HEK293T (cell line): ENCODE measurements around the gene SLK.
A peak's percentile ranks its signal among the peaks of the same experiment; 100 is the strongest.

ENCODE experiments used
- CTCF ChIA-PET: fragments of 350-600 bp; formaldehyde crosslinking; extraction: SDS; loops from one replicate; lab custom pipeline; 2021; ENCODE audit warnings: antibody characterized with exemption, inconsistent platforms; lab: Yijun Ruan, JAX
- POLR2A ChIA-PET: fragments of 350-600 bp; formaldehyde crosslinking; extraction: SDS; loops from one replicate; lab custom pipeline; 2020; ENCODE audit warnings: antibody characterized with exemption, inconsistent platforms; lab: Yijun Ruan, JAX
- DNase-seq: peaks from one replicate; pipeline ENCODE4 v3.0.0; 2012; ENCODE audit warnings: mixed read lengths; ENCODE audit errors: extremely low spot score
- ARNT ChIP-seq: fragments of 450-650 bp; IDR thresholded peaks from 2 replicates; pipeline ENCODE4 v1.6.1; 2017; ENCODE audit warnings: mild to moderate bottlenecking
- BHLHE40 ChIP-seq: fragments of 450-650 bp; IDR thresholded peaks from 2 replicates; pipeline ENCODE4 v1.6.1; 2016; ENCODE audit warnings: mild to moderate bottlenecking, moderate library complexity, borderline replicate concordance
- CTBP1 ChIP-seq: fragments of 450-650 bp; IDR thresholded peaks from 2 replicates; pipeline ENCODE4 v1.6.1; 2016; ENCODE audit warnings: borderline replicate concordance
- ELF4 ChIP-seq: fragments of 450-650 bp; IDR thresholded peaks from 2 replicates; pipeline ENCODE4 v1.6.1; 2017; ENCODE audit warnings: antibody characterized with exemption
- FOXA1 ChIP-seq: fragments of 450-650 bp; IDR thresholded peaks from 2 replicates; pipeline ENCODE4 v1.6.1; 2016; ENCODE audit warnings: mild to moderate bottlenecking
- FOXK2 ChIP-seq: fragments of 450-650 bp; IDR thresholded peaks from 2 replicates; pipeline ENCODE4 v1.6.1; 2016; ENCODE audit warnings: mild to moderate bottlenecking
- FOXM1 ChIP-seq: fragments of 450-650 bp; IDR thresholded peaks from 2 replicates; pipeline ENCODE4 v1.6.1; 2017; ENCODE audit warnings: mild to moderate bottlenecking, borderline replicate concordance
- HDGF ChIP-seq: fragments of 450-650 bp; IDR thresholded peaks from 2 replicates; pipeline ENCODE4 v1.6.1; 2017; ENCODE audit warnings: antibody characterized with exemption, borderline replicate concordance
- L3MBTL2 ChIP-seq: fragments of 450-650 bp; conservative IDR thresholded peaks from 2 replicates; pipeline ENCODE4 v1.6.1; 2016; ENCODE audit warnings: mild to moderate bottlenecking
- LEF1 ChIP-seq: fragments of 450-650 bp; IDR thresholded peaks from 2 replicates; pipeline ENCODE4 v1.6.1; 2017; ENCODE audit warnings: mild to moderate bottlenecking, borderline replicate concordance
- NFRKB ChIP-seq: fragments of 450-650 bp; IDR thresholded peaks from 2 replicates; pipeline ENCODE4 v1.6.1; 2016; ENCODE audit warnings: mild to moderate bottlenecking, moderate library complexity
- SP1 ChIP-seq: fragments of 450-650 bp; IDR thresholded peaks from 2 replicates; pipeline ENCODE4 v1.6.1; 2017
- SUZ12 ChIP-seq: fragments of 450-650 bp; IDR thresholded peaks from 2 replicates; pipeline ENCODE4 v1.6.1; 2016; ENCODE audit warnings: mild to moderate bottlenecking
- TARDBP ChIP-seq: fragments of 450-650 bp; IDR thresholded peaks from 2 replicates; pipeline ENCODE4 v1.6.1; 2016
- ZNF384 ChIP-seq: fragments of 450-650 bp; IDR thresholded peaks from 2 replicates; pipeline ENCODE4 v1.6.1; 2016
- TF ChIP-seq, protein P1 (sequence below): fragments of 450-650 bp; IDR thresholded peaks from 2 replicates; pipeline ENCODE4 v1.6.1; 2016

Gene SLK

GRCh38 chr10:104002911-104003310 lies 36.0 kb downstream of the SLK start:
- TF ChIP-seq BHLHE40 (no peak), ARNT (no peak)
- DNase-seq, result no peak
- ChIA-PET CTCF (no interaction called here), POLR2A (no interaction called here)

DNA sequence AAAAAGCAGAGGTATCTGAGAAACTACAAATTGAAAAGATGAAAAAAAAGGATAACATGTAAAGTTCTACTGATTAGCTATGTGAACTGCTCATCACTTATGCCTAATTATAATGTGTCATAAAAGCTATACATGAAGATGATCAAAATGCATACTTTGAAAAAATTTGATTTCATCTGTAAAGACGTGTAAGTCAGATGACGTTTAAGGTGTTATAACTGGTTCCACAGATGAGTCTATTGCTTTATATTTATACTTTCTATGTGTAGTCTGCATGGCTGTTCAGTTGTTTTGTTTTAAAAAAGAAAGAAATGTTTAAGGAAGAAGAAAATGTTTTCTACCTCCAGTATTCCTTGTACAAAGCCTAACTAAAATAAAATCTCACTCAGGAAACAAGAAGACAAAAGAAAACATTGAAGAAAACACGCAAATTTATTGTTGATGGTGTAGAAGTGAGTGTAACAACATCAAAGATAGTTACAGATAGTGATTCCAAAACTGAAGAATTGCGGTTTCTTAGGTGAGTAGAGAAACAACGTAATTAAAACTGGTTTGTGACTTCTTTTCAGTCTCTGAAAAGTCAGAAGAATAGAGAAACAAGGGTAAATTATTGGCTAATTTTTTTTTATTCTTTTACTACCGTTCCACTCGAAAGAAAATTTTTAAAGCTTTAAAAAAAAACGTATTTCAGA lies 38.4 kb downstream of the SLK start:
- ChIA-PET CTCF (no interaction called here), POLR2A (no interaction called here)
- no peak for DNase-seq
- TF ChIP-seq L3MBTL2, result no peak
- TF ChIP-seq ELF4, result no peak
- TF ChIP-seq, protein P1, sequence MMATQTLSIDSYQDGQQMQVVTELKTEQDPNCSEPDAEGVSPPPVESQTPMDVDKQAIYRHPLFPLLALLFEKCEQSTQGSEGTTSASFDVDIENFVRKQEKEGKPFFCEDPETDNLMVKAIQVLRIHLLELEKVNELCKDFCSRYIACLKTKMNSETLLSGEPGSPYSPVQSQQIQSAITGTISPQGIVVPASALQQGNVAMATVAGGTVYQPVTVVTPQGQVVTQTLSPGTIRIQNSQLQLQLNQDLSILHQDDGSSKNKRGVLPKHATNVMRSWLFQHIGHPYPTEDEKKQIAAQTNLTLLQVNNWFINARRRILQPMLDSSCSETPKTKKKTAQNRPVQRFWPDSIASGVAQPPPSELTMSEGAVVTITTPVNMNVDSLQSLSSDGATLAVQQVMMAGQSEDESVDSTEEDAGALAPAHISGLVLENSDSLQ, result no peak
- TF ChIP-seq HDGF, result no peak
- TF ChIP-seq ARNT, result no peak
- no peak for TF ChIP-seq SP1
- no peak for TF ChIP-seq FOXM1
- TF ChIP-seq SUZ12, result no peak
- TF ChIP-seq BHLHE40, result no peak
- TF ChIP-seq TARDBP, result no peak
- TF ChIP-seq FOXA1, result no peak
- TF ChIP-seq ZNF384, result no peak
- no peak for TF ChIP-seq CTBP1
- TF ChIP-seq NFRKB, result no peak
- TF ChIP-seq LEF1, result no peak
- TF ChIP-seq FOXK2, result no peak

- DNase-seq, result no peak
- TF ChIP-seq FOXA1 (no peak), CTBP1 (peak; percentile 62; the same call in 1 of the 2 replicates)
- TF ChIP-seq, protein P1, result 0 out of 2 replicates have a peak, but pooled peaks have one; percentile 38
- CTCF ChIA-PET, result no interaction called here
- POLR2A ChIA-PET, result interaction anchor here (0.7 kb wide), 1 partner anchor 17 kb away, joined by 3 read pairs; no protein-coding TSS in a partner anchor
These were observed 45.0 kb downstream of the SLK start for GRCh38 chr10:104011904-104012303.

GRCh38 chr10:104013489-104013888 lies 46.5 kb downstream of the SLK start:
- no peak for DNase-seq
- TF ChIP-seq FOXM1 (no peak), ELF4 (no peak), NFRKB (no peak), L3MBTL2 (no peak), HDGF (no peak), FOXK2 (no peak), SP1 (no peak), ARNT (no peak), FOXA1 (no peak)
- TF ChIP-seq, protein P1, result no peak
- CTCF ChIA-PET, result interaction anchor here (0.9 kb wide), 1 partner anchor 9 kb away, joined by 3 read pairs; no protein-coding TSS in a partner anchor
- POLR2A ChIA-PET, result no interaction called here

GRCh38 chr10:104014176-104014575 lies 47.2 kb downstream of the SLK start:
- ChIA-PET CTCF (no interaction called here), POLR2A (no interaction called here)
- TF ChIP-seq TARDBP (no peak), ARNT (no peak), ZNF384 (no peak), CTBP1 (no peak), L3MBTL2 (no peak), LEF1 (no peak)
- TF ChIP-seq, protein P1, result no peak
- no peak for DNase-seq

DNA sequence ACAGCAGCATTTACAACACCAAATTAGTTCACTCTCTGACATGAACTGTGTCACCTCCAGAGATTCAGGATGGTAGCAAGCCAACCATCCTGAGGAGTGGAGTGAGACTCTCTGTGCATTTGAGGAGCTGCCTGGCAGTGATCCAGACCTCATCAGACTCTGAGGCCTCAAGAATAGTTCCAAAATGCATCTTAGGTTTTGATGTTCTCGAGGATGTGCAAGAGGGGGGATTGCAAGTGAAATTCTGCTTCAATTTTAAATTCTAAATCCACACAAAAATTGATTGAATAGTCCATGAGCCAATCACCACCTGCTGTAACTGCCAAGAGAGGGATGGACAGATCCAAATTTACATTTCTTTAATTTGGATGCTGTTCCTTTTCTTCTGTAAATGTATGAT lies 49.7 kb downstream of the SLK start:
- CTCF ChIA-PET, result interaction anchor here (0.6 kb wide), 1 partner anchor 107 kb away, joined by 3 read pairs; no protein-coding TSS in a partner anchor
- TF ChIP-seq BHLHE40 (no peak), HDGF (no peak), NFRKB (no peak)
- TF ChIP-seq, protein P1, result no peak
- POLR2A ChIA-PET, result no interaction called here
- DNase-seq, result no peak
